MM.1S (cell line): ENCODE data around the gene RIPOR3.

Source experiments
- DNase-seq: peaks from one replicate; pipeline ENCODE4 v3.0.0-alpha.2; 2015
- H2AFZ ChIP-seq: fragments of 300-600 bp; sonication (generic); 2 replicates; pipeline ENCODE4 v1.6.0; 2016; ENCODE audit warnings: antibody characterized with exemption, low read length
- H3F3A ChIP-seq: fragments of 300-600 bp; sonication (generic); 2 replicates; pipeline ENCODE4 v1.6.1; 2016; ENCODE audit warnings: mild to moderate bottlenecking, antibody characterized with exemption, low read length, moderate library complexity, mixed read lengths; ENCODE audit not compliant: insufficient read depth
- H3K27ac ChIP-seq: fragments of 300-600 bp; sonication (generic); 2 replicates; pipeline ENCODE4 v1.5.1; 2016; ENCODE audit warnings: mild to moderate bottlenecking, low read length
- H3K27me3 ChIP-seq: fragments of 300-600 bp; sonication (generic); replicated peaks from 2 replicates; pipeline ENCODE4 v1.6.0; 2016; ENCODE audit warnings: low read length; ENCODE audit not compliant: insufficient read depth
- H3K36me3 ChIP-seq: fragments of 300-600 bp; sonication (generic); replicated peaks from 2 replicates; pipeline ENCODE4 v1.6.1; 2016; ENCODE audit warnings: mild to moderate bottlenecking, low read length, mixed read lengths; ENCODE audit not compliant: insufficient read depth
- H3K4me1 ChIP-seq: fragments of 300-600 bp; sonication (generic); 2 replicates; pipeline ENCODE4 v1.6.1; 2016; ENCODE audit warnings: low read length, mixed read lengths
- H3K4me2 ChIP-seq: fragments of 300-600 bp; sonication (generic); 2 replicates; pipeline ENCODE4 v1.6.0; 2016; ENCODE audit warnings: low read depth, low read length
- H3K4me3 ChIP-seq: fragments of 300-600 bp; sonication (generic); 2 replicates; pipeline ENCODE4 v1.5.1; 2016; ENCODE audit warnings: low read length, mixed read lengths
- H3K79me2 ChIP-seq: fragments of 300-600 bp; sonication (generic); 2 replicates; pipeline ENCODE4 v1.6.1; 2016; ENCODE audit warnings: mixed run types, low read length, mixed read lengths
- H3K9ac ChIP-seq: fragments of 300-600 bp; sonication (generic); 2 replicates; pipeline ENCODE4 v1.6.1; 2016; ENCODE audit warnings: low read length, mixed read lengths
- H3K9me2 ChIP-seq: fragments of 300-600 bp; sonication (generic); replicated peaks from 2 replicates; pipeline ENCODE4 v1.6.1; 2016; ENCODE audit warnings: mild to moderate bottlenecking, low read length, mixed read lengths; ENCODE audit not compliant: insufficient read depth
- H3K9me3 ChIP-seq: fragments of 300-600 bp; sonication (generic); replicated peaks from 2 replicates; pipeline ENCODE4 v1.6.1; 2016; ENCODE audit warnings: mild to moderate bottlenecking, low read length, mixed read lengths; ENCODE audit not compliant: insufficient read depth
- H4K20me1 ChIP-seq: fragments of 300-600 bp; sonication (generic); 2 replicates; pipeline ENCODE4 v1.6.1; 2016; ENCODE audit warnings: mild to moderate bottlenecking, low read length, moderate library complexity, mixed read lengths; ENCODE audit not compliant: insufficient read depth
- CTCF ChIP-seq: fragments of 300-600 bp; sonication (generic); IDR thresholded peaks from 2 replicates; pipeline ENCODE4 v1.5.1; 2016; ENCODE audit warnings: antibody characterized with exemption, low read length, mixed read lengths
- EZH2 ChIP-seq: fragments of 300-600 bp; sonication (generic); optimal IDR thresholded peaks from 2 replicates; pipeline ENCODE3; 2017; ENCODE audit warnings: low read depth, mild to moderate bottlenecking, antibody characterized with exemption, low read length, mixed read lengths
- EZH2phosphoT487 ChIP-seq: fragments of 300-600 bp; sonication (generic); IDR thresholded peaks from 2 replicates; pipeline ENCODE4 v1.6.1; 2018; ENCODE audit warnings: antibody characterized with exemption, low read length

Gene RIPOR3

GRCh38 chr20:50651676-50652075 lies 39.7 kb downstream of the RIPOR3 start:
- Histone ChIP-seq H3K4me3 (no peak overlapping the region), H3K36me3 (no peaks in the 10 kb centered on the region), H3K27me3 (no peaks in the 10 kb centered on the region), H3K9ac (no peak overlapping the region), H3K27ac (no peak overlapping the region), H3K9me3 (no peaks in the 10 kb centered on the region), H3K4me1 (no peaks in the 10 kb centered on the region), H4K20me1 (no peaks in the 10 kb centered on the region), H3K4me2 (no peak overlapping the region), H3K9me2 (no peaks in the 10 kb centered on the region), H3K79me2 (no peaks in the 10 kb centered on the region), H2AFZ (no peak overlapping the region), H3F3A (no peaks in the 10 kb centered on the region)
- DNase-seq: no peak
- TF ChIP-seq EZH2 (no peak), EZH2phosphoT487 (no peak), CTCF (no peak)

GRCh38 chr20:50649590-50649989 lies 41.8 kb downstream of the RIPOR3 start:
- no peaks in the 10 kb centered on the region for H4K20me1 ChIP-seq
- no peaks in the 10 kb centered on the region for H3K4me1 ChIP-seq
- H3K4me3 ChIP-seq: no peak overlapping the region
- H2AFZ ChIP-seq: no peak overlapping the region
- no peaks in the 10 kb centered on the region for H3K9me2 ChIP-seq
- no peaks in the 10 kb centered on the region; the same call in 1 of the 2 replicates for H3K27me3 ChIP-seq
- no peaks in the 10 kb centered on the region for H3K36me3 ChIP-seq
- no peak overlapping the region for H3K9ac ChIP-seq
- no peaks in the 10 kb centered on the region for H3K79me2 ChIP-seq
- TF ChIP-seq EZH2 (no peak), EZH2phosphoT487 (no peak), CTCF (no peak)
- H3K27ac ChIP-seq: no peak overlapping the region
- H3K4me2 ChIP-seq: no peak overlapping the region
- no peaks in the 10 kb centered on the region for H3F3A ChIP-seq
- no peaks in the 10 kb centered on the region for H3K9me3 ChIP-seq
- no peak for DNase-seq

DNA sequence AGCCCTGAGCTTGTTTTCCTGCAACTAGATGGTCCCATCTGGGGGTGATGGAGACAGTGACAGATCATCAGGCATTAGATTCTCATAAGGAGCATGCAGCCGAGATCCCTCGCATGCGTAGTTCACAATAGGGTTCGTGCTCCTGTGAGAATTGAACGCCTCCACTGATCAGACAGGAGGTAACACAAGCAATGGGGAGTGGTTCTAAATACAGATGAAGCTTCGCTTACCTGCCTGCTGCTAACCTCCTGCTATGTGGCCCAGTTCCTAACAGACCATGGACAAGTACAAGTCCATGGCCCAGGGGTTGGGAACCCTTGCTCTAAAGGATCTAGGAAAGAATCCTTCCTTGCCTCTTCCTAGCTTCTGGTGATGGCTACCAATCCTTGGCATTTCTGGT lies 42.7 kb downstream of the RIPOR3 start:
- Histone ChIP-seq H3F3A (no peaks in the 10 kb centered on the region), H3K9ac (no peak overlapping the region), H3K9me3 (no peaks in the 10 kb centered on the region), H4K20me1 (no peaks in the 10 kb centered on the region), H3K4me3 (no peak overlapping the region), H3K27ac (no peak overlapping the region), H3K36me3 (no peaks in the 10 kb centered on the region), H3K4me2 (no peak overlapping the region), H3K9me2 (no peaks in the 10 kb centered on the region), H2AFZ (no peak overlapping the region), H3K27me3 (no peaks in the 10 kb centered on the region; the same call in 1 of the 2 replicates), H3K79me2 (no peaks in the 10 kb centered on the region), H3K4me1 (no peaks in the 10 kb centered on the region)
- no peak for DNase-seq
- TF ChIP-seq EZH2phosphoT487 (no peak), CTCF (no peak), EZH2 (no peak)
